NK-92 (cell line): ENCODE results near the gene CTXN1.
A peak's percentile ranks its signal among the peaks of the same experiment; 100 is the strongest.
"Not testable (repeated sequence)": the region's sequence is repeated elsewhere in the genome, so short reads cannot be mapped to it uniquely, and the experiment has no call there.

Experiments used
- DNase-seq: peaks from one replicate; lab custom pipeline; 2025; ENCODE audit not compliant: unreplicated experiment; lab: John Stamatoyannopoulos, UW

The CTXN1 gene

DNA sequence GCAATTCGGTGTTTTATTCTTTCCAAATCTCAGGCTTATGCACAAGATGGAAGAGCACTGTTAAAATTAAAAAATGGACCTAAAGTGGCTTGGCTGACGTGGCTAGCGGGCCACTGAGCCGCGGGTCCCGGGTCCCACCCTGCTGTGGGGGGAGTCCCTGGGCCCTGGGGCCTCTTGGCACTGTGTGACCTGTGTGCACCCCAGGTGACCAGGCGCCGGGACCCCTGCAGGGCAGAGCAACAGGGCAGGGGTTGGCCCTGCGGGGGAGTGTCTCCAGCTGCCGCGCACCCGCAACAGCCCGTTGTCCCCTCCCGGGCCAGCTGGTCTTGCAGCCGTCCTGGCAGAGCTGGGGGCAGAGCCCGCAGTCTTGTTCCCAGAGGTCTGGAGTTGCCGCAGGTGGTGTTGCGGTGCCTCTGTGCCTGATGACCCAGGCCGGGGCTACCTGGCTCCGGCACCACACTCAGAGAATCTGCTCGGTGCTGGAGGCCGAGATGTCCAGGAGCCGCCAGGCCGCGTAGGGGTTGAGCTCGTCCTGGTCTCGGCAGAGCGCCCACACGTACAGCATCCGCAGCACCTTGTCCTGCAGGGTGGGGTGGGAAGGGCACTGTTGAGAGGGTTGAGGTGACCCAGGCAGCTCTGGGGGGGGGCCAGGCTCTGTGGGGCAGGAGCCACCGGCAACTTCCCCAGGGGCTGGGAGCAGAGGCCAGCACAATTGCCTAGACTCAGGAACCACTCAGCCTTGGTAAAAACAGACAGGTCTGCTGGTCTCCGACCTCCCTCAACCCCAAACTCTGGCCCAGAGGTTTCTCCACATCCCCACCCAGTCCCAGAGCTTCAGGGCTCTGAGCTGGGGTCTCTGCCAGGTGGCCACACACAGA is 1.0 kb upstream of the CTXN1 start:
- no peak for DNase-seq

DNA sequence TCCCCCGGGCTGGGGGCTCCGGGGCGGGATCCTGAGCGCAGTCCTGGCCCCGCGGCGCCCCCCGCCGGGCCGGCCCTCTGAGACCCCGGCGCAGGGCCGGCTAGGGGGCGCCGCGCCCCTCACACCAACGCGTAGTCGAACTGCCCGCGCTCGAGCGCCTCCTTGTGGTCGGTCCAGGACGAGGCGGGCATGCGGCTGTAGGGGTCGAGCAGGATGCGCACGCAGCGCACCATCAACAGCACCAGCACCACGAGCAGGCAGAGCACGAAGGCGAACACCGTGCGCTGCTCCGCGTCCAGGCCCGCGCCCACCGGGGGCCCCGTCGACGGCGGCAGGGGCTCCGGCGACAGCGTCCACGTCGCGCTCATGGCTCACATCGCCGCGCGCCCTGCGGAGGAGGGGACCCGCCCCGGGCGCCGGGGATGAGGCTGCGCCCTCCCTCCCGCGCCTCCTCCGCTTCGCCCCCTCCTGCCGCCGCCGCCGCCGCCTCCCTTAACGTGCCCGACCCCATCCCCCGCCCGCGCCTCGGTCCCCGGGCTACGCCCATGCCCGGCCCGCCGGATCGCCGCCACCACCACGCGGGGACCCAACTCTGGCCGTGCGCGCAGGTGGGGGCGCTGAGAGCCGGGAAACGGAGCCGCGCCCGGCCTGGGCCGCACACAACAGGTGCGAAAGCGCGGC is 624 bp downstream of the CTXN1 start:
- no peak for DNase-seq

DNA sequence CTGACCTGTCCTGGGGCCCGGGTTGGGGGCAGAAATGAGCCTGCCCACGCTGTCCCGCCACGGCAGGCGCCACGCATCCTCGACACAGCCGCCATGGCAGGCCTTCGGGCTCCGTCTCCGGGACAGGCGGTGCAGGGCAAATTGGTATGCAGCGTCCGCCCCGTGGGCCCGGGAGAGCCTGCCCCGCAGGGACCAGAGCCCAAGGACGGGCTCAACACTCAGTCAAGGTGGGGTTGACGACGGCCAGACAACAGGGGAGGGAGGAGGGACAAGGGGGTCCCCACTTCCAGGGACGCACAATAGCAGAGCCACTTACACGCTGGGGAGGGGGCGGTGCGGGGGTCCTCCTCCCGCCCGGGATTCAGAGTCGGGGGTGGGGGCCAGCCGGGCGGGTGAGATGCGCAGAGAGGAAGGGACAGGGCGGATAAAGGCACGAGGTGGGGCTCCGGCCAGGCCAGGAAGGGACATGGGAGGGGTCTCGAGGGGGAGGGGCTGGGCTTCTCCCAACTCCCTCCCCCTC is 1.2 kb downstream of the CTXN1 start:
- DNase-seq, result no peak

DNA sequence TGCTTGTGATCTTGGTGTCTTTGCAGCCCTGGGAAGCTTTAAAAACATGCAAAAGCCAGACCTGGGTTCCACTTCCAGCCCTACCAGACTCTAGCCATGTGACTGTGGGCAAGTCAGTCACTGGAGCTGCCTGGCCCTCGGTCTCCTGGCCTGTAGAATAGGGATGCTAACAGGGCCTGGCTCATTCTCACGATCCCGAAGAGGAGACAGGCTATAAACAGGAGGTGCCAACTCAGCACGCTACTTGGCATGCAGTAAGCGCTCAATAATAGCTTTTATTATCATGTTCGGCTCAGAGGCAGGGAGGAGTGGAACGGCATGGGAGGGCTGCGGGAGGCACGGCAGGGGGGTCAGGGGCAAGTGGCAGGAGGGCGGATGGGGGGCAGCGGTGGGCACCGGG is 1.7 kb downstream of the CTXN1 start:
- DNase-seq, result no peak

DNA sequence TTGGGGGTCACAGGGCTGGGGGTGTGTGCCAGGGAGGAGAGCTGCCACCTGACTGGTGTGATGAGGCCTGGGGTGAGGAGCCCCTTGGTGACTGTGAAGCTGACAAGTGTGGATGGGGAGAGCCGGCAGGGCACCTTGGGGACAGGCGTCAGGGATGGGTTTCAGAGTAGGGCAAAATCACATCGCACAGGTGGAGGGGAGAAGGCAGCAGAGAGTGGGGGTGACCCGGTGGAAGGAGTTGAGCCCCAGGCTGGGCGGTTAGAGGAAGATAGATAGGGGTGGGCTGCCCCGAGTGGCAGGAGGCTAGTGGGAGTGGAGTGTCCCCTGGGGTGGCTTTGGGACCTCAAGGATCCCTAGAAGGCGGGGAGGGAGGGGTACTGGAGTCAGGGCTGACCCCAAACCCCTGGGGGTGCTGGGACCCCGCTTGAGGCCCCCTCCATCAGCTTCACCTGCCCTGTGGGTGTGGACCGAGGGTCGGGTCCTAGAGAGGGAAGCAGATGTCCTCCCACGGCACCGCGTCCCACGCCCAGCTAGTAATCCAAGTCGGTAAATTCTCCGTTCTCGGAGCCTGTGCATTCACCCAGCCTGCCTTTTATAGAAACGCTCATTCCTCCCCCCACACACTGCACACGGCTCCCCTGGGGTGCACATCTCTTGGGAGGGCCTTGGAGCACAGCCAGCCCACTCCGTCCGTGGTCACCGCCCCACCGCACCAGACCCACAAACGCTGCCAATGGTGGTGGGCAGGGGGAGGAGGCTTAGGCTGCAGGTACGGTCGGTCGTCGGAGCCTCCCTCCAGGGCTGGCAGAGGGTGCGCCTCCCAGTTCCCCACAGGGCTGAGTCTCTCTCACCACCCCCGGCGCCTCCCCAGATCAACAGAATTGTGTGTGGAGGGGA is 2.4 kb downstream of the CTXN1 start:
- no peak for DNase-seq

DNA sequence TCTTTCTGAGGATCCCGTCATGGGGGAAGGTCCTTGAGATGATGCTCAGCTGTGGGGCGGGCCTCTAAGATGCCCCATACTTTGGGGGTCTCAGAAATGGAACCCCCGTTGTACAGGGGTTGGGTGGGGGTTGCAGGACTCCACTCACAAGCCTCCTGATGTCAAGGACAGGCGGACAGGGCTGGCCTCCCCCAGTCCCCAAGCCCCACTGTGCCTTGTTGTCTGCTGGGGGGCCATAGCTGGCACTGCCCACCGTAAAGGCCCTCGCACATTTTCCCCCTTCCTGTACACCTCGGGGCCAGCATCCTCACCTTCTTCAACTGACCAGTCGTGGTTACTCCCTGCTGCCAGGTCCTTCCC is 3.1 kb downstream of the CTXN1 start:
- DNase-seq, result no peak

DNA sequence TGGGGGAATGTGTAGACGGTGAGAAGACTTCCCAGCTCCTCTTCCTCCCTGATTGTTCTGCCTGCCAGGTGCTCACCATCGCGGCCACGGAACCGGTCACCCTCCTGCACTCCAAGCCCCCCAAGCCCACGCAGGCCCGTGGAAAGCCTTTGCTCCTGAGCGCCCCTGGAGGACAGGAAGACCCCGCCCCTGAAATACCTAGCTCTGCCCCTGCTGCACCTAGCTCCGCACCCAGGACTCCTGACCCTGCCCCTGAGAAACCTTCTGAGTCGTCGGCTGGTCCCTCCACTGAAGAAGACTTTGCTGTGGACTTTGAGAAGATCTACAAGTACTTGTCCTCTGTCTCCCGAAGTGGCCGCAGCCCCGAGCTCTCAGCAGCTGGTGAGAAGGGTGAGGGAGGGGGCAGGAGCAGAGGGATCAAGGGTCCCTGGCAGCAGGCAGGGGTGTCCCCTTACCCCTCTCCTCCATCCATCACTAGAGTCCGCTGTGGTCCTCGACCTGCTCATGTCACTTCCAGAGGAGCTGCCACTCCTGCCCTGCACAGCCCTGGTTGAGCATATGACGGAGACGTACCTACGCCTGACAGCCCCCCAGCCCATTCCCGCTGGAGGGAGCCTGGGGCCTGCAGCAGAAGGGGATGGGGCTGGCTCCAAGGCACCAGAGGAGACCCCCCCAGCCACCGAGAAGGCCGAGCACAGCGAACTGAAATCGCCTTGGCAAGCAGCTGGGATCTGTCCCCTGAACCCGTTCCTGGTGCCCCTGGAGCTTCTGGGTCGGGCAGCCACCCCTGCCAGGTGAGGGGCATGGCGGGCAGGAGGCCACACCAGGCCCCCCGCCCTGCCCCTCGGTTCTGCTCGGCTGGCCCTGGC is 3.7 kb downstream of the CTXN1 start:
- no peak for DNase-seq

DNA sequence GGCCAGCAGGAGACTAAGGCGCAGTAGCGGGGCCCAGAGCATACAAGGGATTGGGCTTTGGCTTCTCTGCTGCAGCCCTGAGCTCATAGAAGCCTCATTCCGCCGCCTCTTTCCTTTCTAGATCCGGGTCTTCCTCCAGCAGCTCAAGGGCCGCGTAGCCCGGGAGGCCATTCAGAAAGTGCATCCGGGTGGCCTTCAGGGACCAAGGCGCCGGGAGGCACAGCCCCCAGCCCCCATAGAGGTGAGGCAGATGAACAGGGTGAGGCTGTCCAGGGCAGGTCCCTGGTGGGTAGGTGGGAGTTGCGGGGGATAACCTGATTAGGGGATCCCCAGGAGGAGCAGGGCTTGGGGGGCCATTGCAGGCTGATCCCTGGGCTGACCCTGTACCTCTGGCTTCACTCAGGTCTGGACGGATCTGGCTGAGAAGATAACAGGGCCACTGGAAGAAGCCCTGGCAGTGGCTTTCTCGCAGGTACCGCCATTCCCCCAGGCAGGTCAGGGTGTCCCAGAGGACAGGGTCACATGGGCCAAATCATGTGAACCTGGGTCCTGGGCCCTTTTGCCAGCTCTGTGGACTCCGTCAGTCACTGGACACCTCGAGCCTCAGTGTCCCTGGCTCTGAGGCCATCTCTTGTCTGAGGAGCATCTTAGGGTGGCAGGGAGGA is 4.5 kb downstream of the CTXN1 start:
- no peak for DNase-seq

DNA sequence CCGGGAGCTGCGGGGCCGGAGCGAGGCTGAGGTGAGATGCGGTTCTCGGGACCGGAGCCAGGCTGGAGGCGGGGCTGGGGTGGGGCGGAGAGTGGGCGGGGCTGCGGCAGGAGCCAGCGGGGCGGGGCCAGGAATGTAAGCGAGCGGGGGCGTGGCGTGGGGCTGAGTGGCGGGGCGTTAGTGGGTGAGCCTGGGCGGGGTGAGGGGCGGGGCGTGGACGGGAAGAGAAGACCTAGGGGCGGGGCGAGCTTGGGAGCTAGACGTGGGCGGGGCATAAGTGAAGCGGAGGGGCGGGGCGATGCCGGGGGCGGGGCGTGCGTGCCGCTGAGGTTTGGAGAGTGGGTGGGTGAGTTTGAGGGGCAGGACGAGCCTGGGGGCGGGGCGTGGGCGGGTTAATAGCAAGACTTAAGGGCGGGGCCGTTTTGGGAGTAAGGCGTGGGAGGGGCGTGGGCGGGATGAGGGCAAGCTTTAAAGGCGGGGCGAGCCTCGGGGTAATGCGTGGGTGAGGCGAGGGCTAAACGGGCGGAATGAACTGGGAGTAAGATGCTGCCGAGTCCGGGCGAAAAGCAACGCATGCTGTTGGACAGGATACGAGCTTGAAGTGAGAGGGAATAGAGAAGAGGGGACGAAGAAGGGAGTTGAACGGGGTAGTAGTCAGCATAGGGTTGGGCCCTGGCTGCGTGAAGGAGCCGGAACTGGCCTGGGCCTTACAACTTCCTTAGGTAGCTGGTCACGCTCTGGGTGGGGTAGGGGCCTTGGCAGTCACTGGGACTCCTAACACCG is 5.2 kb downstream of the CTXN1 start:
- peak; percentile 98 for DNase-seq

DNA sequence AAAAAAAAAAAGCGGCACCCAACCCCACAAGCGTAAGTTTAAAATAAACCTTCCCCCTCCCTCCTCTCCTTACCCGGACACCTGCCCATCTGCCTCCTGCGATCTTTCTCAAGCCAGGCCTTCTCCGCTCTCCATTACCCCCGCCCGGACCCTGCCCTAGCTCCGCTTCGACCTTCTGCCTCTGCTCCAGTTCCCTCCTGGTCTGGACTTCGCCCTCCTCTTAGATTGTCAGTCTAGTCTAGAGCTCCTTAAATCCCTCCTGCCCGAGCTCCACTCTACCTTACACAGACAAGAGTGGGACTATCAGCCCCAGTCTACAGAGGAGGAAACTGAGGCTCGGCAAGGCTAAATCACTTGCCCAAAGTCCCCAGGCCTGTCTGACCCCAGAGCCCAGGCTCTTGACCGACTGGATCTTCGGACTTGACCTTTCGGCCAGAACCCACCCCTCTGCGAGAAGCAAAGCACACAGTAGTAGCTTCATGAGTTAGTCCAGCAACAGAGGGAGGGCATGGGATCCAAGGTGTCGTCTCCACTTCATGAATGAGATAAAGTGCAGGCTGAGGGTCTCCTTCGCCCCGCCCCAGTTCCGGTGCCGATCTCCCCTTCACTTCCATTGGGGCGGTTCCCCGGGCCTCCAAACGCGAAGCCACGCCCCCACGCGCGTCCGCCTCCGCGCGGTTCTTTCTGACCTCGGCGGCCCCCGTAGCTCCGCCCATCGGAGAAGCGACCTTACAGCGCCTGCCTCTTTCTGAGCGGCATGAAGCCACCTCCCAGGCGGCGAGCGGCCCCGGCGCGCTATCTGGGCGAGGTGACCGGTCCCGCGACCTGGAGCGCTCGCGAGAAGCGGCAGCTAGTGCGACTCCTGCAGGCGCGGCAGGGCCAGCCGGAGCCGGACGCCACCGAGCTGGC is 6.1 kb downstream of the CTXN1 start, which contains the start of gene SNAPC2:
SNAPC2 (plus strand) TSS at position 729 of the 909 bp plus-strand sequence; CDS start at position 758, 29 bp downstream.
- DNase-seq, result peak; percentile 56

DNA sequence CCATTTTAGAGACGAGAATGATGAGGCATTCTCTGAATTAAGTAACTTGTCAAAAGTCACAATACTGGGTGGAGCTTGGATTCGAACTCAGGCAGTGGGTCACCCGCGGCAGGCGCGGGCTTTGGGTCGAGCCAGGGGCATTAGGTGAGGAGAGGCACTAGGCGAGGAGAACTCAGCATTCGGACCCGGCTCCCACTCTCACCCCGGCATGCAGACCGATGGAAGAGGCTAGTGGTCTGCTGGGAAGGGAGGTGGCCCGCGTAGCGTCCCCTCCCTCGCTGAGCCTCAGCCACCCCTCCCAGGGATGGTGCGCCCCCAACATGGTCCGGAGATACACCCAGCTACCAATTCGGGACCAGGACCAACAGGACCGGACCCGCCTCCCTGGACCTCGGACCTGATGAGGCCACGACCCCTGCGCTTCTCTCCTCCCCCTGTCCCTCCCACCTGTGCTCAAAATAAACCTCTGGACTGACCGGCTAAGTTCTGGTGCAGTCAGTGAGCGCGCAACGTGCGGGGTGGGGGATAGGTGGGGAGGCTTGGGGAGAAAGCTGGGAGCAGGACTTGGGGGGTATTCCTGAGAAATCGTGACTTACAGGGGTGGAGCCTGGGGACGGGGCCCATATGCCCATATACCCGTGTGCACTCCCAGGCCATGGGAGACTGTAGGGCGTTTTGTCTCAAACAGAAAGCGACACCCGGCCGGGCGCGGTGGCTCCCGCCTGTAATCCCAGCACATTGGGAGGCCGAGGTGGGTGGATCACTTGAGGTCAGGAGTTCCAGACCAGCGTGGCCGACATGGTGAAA is 7.1 kb downstream of the CTXN1 start:
- no peak for DNase-seq

DNA sequence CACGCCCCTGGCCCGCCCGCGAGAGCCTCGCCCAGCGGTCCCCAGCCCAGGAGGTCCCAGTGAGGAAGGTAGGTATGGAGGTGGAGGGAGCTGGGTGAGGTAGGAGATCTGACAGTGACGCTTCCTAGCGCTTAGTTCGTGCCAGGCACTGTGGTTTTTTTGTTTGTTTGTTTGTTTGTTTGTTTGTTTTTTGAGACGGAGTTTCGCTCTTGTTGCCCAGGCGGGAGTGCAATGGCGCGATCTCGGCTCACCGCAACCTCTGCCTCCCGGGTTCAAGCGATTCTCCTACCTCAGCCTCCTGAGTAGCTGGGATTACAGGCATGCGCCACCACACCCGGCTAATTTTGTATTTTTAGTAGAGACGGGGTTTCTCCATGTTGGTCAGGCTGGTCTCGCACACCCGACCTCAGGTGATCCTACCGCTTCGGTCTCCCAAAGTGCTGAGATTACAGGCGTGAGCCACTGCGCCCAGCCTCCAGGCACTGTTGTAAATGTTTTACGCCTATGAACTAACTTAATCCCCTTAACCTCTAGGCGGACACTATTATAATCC is 7.8 kb downstream of the CTXN1 start:
- not testable (repeated sequence) for DNase-seq

DNA sequence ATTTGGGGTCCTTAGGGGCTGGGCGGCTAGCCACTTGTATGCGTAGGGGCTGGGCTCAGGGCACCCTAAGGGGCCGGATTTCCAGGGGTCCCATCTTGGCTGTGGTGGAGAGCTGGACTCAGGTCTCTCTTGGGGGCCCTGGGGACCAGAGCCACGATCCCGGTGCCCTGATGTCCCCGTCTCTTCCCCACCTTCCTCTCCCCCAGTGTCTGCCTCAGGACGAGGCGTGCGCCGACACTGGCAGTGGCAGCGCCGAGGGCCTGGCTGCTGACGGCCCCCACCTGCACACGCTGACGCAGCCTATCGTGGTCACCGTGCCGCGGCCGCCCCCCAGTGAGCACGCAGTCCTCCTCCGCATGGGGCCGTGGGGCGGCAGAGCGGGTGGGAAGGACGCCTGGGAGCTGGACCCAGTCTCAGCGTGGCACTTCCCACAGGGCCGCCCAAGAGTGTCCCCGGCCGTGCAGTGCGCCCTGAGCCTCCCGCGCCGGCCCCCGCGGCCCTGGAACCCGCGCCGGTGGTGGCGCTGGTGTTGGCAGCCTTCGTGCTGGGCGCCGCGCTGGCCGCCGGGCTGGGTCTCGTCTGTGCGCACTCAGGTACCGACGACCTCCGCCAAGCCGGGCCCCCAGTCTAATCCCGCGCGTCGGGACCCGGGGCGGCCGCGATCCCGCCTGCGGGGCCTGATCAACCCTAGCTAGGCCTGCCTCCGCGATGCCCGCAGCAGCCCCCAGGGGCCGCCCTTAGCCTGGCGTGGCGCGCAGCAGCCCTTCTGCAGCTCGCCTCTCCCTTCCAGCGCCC is 8.5 kb downstream of the CTXN1 start:
- no peak for DNase-seq

DNA sequence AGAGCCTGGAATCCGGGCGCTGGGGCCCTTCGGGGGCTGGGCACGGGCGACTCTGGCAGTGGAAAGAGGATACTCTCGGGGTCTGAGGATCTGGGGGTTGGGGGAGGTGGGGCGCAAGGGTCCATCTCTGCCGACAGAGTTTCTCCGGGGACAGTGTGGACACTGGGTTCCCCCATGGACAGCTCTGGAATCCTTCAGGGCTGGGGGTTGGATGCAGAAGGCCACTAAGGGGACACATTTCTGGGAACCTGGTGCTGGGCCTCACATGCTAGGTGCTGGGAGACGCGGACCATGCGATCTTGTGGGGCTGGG is 9.0 kb downstream of the CTXN1 start:
- no peak for DNase-seq

DNA sequence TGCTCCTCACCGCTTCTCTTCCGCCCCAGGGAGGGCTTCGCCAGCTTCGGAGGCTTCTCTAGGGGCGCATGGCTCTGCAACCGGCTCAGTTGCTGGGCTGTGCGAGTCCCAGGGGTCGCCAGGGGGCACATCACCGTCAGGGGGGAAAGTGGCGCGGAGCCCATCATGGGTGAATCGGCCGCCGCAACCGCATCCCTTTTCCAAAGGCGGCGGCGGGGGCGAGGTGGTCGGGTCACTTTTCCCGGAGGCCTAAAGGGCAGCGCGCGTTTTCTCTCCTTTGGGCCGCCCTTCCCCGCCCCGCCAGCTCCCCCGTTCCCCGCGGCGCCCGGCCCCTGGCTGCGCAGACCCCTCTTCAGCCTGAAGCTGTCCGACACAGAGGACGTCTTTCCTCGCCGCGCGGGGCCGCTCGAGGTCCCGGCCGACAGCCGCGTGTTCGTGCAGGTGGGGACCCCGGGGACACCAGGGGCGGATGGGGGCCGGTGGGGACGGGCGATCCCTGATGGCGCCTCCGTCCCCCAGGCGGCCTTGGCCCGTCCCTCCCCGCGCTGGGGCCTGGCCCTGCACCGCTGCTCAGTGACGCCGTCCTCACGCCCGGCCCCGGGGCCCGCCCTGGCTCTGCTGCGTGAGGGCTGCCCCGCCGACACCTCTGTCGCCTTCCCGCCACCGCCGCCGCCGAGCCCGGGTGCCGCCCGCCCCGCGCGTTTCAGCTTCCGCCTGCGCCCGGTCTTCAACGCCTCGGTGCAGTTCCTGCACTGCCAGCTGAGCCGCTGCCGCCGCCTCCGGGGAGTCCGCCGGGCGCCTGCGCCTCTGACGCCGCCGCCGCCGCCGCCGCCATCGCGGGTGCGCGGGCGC is 9.6 kb downstream of the CTXN1 start:
- no peak for DNase-seq
